Activated naive CD4-positive, alpha-beta T cell (primary cell): ENCODE measurements around the gene PLEKHA7.
"Not testable (repeated sequence)": the region's sequence is repeated elsewhere in the genome, so short reads cannot be mapped to it uniquely, and the experiment has no call there.

Experiments used
- DNase-seq, 4 experiments: peaks; one replicate each; lab custom pipeline; 2025; lab: John Stamatoyannopoulos, UW

PLEKHA7 gene

DNA sequence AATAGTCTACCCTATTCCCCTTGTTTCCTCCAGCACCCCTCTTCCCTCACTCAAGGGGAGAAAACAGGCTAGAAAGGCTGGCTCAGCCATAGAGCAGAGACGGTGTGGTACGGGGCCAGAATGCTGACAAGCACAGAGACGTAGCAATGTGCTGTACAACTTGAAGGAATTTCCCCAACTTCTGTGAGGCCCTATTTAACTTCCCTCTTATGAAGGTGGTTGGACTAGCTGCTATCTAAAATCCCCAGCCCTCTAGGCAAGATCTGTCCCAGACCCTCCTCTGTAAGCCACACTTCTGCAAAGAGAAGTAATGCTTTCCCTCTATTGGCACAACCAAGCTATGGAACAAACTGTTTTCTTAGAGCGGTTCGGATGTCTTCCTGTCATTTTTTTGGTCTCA, 37.8 kb downstream of the PLEKHA7 start:
- DNase-seq: no peak

DNA sequence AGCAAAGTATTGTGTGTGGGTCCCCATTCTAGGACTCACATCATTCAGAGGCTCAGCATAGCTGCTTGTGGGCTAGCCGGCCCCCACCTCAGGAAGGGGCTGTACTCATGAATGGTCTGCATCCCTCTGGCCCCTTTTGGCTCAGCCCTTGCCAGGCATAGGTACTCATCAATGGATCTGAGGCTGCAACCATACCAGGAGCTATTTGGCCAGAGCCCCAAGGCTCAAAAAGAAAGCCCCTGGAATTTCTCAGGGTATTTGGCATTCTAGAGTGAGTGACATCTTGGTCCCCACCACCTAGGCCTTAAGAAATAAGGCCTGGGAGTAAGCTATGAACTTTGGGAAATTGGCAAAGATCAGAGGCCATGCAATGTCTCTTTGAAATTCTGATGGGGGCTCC, 38.3 kb downstream of the PLEKHA7 start:
- DNase-seq: no peak

GRCh38 chr11:16973338-16973964, 40.8 kb downstream of the PLEKHA7 start:
- DNase-seq: no peak

DNA sequence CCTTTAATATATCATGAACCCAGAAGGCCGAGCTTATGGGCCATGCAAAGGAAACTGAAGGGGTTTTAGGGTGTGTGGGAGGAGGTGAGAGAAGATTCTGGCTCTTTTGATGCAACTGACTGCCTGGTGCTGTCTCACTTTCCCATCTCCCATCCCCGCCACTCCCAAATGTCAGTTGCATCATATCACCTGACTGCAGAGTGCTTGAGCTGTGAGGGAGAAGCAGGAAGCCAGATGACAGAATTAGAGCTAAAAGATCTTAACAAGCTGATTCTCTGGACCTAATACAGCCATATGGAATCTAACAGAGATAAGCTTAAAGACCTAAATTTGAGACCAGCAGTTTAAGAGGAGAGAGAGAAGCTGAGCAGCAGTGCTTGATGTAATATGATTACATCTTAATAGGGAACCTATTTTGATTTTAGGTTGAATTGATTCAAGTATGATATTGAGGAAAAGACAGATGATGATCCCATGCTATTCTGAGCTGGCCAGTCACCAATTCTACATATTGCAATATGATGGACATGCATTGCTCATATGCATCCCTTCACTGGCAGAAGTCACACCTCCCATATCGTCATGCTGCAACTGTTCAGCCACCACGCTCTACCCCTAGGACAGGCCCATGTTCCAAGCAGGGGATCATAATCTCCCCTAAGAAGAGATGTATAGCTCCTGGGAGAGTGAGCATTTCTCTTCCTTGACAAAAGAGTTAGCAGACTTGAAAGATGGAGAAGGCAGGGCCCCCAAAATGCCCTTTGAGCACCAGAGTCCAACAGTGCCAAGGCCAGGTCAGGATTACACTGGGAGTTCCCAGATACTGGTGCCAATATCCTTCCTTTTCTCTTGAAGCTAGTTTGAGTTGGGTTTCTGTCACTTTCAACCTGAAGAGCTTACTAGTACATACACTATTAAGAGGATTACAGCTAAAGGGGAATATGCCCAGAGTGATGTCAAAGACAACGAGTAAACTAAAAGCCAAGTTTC, 44.9 kb downstream of the PLEKHA7 start:
- DNase-seq: no peak

DNA sequence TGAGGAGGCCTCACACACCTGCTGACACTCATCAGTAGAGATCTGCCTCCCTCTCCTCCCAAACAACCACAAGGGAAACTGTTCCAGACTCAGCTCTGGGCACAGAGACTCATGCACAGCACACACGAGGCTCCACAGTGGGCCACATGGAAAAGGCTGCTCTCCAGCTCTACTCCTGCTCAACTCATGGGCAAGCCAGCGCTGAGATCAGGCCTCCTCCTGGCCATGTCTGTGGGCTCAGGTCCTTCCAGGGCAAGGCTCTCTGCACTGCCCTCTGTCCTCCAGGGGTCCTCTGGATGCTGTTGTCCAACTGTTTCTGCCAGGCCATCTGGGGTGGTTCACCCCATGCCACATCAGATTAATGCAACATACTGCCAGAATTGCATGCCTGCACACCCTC, 46.0 kb downstream of the PLEKHA7 start:
- DNase-seq: no peak

GRCh38 chr11:16966930-16967671, 47.1 kb downstream of the PLEKHA7 start:
- no peak for DNase-seq

DNA sequence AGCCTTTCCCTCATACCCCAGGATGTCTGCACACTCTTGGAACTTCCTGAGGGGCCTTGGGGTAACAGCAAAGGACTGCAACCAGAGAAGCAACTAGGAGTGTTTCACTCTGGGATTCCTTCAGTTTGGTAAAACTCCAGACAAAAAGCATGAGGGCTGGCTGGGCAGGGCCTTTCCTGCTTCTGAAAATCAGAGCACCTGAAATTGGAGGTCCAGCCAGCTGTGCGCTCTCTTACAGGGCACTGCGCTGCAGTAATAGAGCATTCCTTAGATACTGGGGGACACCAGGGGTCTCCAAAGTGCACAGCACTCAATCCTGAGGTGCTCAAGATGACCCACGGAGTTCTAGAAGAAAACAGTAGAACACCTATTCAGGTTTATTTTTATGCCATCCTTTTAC, 49.7 kb downstream of the PLEKHA7 start:
- DNase-seq: no peak

- no peak for DNase-seq
These were observed 50.8 kb downstream of the PLEKHA7 start for GRCh38 chr11:16963316-16963876.

DNA sequence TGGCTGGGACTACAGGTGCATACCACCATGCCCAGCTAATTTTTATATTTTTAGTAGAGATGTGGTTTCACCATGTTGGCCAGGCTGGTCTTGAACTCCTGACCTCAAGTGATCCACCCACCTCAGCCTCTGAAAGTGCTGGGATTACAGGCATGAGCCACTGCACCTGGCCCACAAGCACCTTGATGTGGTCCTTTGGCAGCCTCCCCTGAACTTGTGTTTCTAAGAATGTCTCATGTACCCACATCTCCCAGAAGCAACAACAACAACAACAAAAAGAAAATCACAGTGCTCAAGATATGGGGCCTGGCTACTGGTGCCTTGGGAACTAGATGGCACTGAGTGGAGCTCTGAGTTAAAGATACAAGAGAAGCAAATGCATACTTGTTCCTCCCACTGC, 51.6 kb downstream of the PLEKHA7 start:
- DNase-seq: not testable (repeated sequence)

GRCh38 chr11:16962146-16962545, 52.1 kb downstream of the PLEKHA7 start:
- no peak for DNase-seq

- DNase-seq: no peak
These were observed 54.0 kb downstream of the PLEKHA7 start for GRCh38 chr11:16960250-16960649.

GRCh38 chr11:16959602-16960001, 54.6 kb downstream of the PLEKHA7 start:
- no peak for DNase-seq

DNA sequence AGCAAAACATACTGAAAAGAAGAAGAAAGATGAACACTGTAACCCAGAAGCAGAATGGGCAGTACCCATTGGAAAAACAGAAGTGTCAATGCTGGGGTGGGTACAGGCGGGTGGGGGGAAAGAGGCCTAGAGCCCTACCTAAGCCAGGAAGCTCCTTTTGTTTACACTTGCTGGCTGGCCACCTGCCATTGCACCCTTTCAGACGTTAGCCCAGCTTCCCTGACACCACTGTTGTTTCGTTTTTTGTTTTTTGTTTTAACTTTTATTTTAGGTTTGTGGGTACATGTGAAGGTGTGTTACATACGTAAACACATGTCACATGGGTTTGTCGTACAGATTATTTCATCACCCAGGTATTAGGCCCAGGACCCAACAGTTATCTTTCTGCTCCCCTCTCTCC, 55.4 kb downstream of the PLEKHA7 start:
- DNase-seq: no peak

GRCh38 chr11:16956538-16957153, 57.6 kb downstream of the PLEKHA7 start:
- DNase-seq: no peak

DNA sequence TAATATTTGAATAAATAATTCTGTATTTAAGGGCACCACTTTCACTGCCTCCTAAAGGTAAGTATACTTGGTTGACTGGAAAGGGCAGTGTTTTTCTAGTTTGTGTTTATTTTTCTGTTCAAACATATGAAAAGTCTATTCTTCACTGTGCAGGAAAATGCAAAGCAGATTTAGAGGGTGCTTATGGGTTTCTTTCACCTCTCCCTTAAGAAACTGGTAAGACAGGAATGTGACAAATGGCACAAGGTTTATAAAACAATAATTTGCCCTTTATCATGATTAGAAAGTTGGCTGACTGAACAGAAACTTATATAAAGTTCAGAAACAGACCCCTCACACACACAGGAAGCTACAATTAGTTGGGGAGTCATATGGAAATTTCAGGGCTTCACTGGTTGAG, 60.6 kb downstream of the PLEKHA7 start:
- no peak for DNase-seq

DNA sequence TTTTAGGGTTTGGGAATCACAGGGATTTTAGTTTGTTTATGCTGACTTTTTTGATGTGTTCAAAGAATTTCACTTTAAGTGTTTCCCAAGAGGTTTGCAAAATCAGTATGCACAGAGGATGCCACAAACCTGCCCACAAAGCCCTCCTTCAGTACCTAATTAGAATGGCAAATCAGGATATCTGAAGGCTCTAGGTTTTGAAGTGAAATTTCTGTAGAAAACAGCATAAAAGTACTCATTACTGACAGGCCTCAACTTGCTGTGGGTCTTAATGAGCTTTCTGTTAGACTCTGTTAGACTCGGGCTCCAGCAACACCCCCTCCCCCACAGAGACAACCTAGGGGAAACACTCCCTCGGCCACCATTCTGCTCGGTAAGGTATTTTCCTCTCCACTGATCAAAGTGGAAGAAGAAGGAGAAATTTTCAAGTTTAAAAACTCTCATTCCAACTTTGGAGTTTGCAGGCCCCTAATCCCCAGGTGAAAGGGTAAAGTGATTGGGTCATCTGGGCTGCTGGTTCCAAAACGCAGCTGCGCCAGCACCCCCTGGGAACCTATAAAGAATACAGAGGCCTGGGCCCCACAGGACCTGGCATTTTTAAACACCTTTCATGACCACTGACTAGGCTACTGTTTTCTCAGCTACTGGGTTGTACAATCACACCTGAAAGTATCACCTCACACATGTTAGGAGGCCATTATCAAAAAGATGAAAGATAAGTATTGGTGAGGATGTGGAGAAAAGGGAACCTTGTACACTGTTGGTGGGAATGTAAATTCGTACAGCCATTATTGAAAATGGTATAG, 67.5 kb downstream of the PLEKHA7 start:
- DNase-seq: no peak

- DNase-seq: no peak
These were observed 68.3 kb downstream of the PLEKHA7 start for GRCh38 chr11:16945671-16946469.

DNA sequence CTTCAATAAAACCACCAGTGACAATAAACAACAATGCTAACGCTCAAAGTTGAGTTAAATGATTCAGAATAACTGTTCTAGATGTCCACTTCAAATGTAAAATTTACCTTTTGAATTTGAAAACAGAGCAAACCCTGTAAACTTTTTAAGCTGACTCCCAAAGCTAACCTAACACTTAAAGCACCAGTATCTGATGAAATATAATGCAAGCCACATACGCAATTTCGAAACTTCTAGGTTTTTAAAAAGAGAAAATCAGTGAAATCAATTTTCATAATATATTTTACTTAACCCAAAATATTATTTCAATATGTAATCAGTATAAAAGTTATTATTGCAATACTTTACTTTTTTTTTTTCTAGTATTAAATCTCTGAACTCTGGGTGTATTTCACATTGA, 71.3 kb downstream of the PLEKHA7 start:
- DNase-seq: no peak

DNA sequence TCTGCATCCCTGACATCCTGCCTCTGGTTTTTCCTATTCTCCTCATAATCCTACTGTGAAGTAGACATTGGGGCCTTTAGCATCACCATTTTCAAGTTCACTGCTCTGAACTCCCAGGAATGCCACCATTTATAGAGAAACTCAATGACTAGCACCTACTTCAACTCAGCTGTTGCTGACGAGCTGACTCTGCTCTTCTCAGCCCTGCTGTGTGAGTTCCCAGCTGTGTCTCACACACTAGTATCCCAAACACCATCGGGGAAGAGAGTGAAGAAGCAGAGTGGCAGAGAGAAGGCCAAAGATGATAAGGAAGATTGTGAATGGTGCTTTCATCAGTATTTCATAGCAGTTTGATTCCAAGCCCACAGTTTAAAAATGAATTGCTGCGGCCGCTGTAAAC, 71.9 kb downstream of the PLEKHA7 start:
- DNase-seq: no peak

GRCh38 chr11:16941935-16942334, 72.3 kb downstream of the PLEKHA7 start:
- no peak for DNase-seq
